ENCODE measurements around the gene MCM5. TPM values are rescaled to one million over a fixed set of nuclear protein-coding genes. Genes with fewer than 3 reads are reported as not detected.

MCM5 gene
- total RNA-seq, 1 experiment from 2014 or later, result 194 TPM

GRCh38 chr22:35452810-35453743, 53.1 kb downstream of the MCM5 start:
- Histone ChIP-seq H3K4me1 (ENCODE audit: control insufficient read depth in 1 of 2, insufficient read depth in 2 of 2, low read length in 2 of 2) (peaks cover 0 to 3% of the 10 kb centered on the region in 2 experiments; a peak in 2 of 4 replicates), H2AFZ (ENCODE audit: low read depth, low read length, poor library complexity, severe bottlenecking) (no peak overlapping the region), H4K20me1 (ENCODE audit: insufficient read depth) (no peaks in the 10 kb centered on the region), H3K9me3 (ENCODE audit: control insufficient read depth in 1 of 2, insufficient read depth in 1 of 2, low read depth in 1 of 2, low read length in 2 of 2) (no peaks in the 10 kb centered on the region), H3K4me2 (ENCODE audit: low read length) (no peak overlapping the region), H3K9me2 (ENCODE audit: insufficient read depth) (no peaks in the 10 kb centered on the region), H3K9ac (ENCODE audit: low read length) (no peak overlapping the region), H3K79me2 (ENCODE audit: insufficient read depth, low read length) (no peaks in the 10 kb centered on the region), H3K4me3 (replicated peaks in 1 of 2; ENCODE audit: low read depth in 1 of 2, low read length in 2 of 2) (no peak overlapping the region), H3K27ac (ENCODE audit: low read depth, low read length) (no peak overlapping the region), H3K36me3 (ENCODE audit: control insufficient read depth in 1 of 2, insufficient read depth in 2 of 2, low read length in 2 of 2) (no peaks in the 10 kb centered on the region), H3K27me3 (ENCODE audit: insufficient read depth, low read length) (no peaks in the 10 kb centered on the region)
- RAD21 ChIA-PET (ENCODE audit: low non-redundant PET in 1 of 2, low total read pairs in 2 of 2, uncharacterized antibody in 2 of 2, unreplicated experiment in 2 of 2), result no interaction called here
- BruUV-seq (replicated peaks), result no TSS peak
- ATAC-seq (no peak), DNase-seq (ENCODE audit: low read depth, low spot score) (no peak)
- TF ChIP-seq EGR1 (IDR thresholded peaks at IDR 0.05; ENCODE audit: low read depth) (no peak), ZFX (IDR thresholded peaks at IDR 0.05) (no peak), SIN3A (IDR thresholded peaks at IDR 0.05; ENCODE audit: low read depth) (no peak), POLR2A (IDR thresholded peaks at IDR 0.05; ENCODE audit: borderline replicate concordance, extremely low read depth, insufficient read depth, insufficient read length) (no peak), TCF7L2 (IDR thresholded peaks at IDR 0.05; ENCODE audit: borderline replicate concordance, extremely low read depth, insufficient read depth, insufficient read length) (no peak), ZBTB33 (IDR thresholded peaks at IDR 0.05; ENCODE audit: extremely low read depth, insufficient replicate concordance, low read length) (no peak), EZH2 (IDR thresholded peaks at IDR 0.05) (no peak), FOSL1 (IDR thresholded peaks at IDR 0.05; ENCODE audit: low read depth) (no peak), CEBPB (IDR thresholded peaks at IDR 0.05; ENCODE audit: low read depth) (no peak), REST (IDR thresholded peaks at IDR 0.05; ENCODE audit: low read depth) (no peak), SP1 (IDR thresholded peaks at IDR 0.05; ENCODE audit: low read depth) (no peak), ATF3 (IDR thresholded peaks at IDR 0.05) (no peak), ZNF274 (IDR thresholded peaks at IDR 0.05; ENCODE audit: low read depth, low read length) (no peak), EZH2phosphoT487 (IDR thresholded peaks at IDR 0.05; ENCODE audit: borderline replicate concordance) (no peak), ELF1 (IDR thresholded peaks at IDR 0.05; ENCODE audit: borderline replicate concordance, low read depth) (no peak), SRF (IDR thresholded peaks at IDR 0.05; ENCODE audit: low read depth) (no peak), MAX (IDR thresholded peaks at IDR 0.05) (no peak), RAD21 (IDR thresholded peaks at IDR 0.05; ENCODE audit: low read depth) (no peak), JUND (IDR thresholded peaks at IDR 0.05) (no peak)
- POLR2A ChIA-PET, result no interaction called here
- CTCF ChIA-PET, result no interaction called here
- intact Hi-C loops (cut with micrococcal nuclease), result no loop called here

Data from HCT116 (cell line).